Measurements from ENCODE around the gene RSPO3.

RSPO3 gene

GRCh38 chr6:127079681-127080080, 38.8 kb upstream of the RSPO3 start:
- in situ Hi-C loops (cut with HindIII; ENCODE audit: low sequenced_read_pairs): no loop called here
- TF ChIP-seq CTCF (IDR thresholded peaks at IDR 0.05; ENCODE audit: low read depth, low read length, missing control alignments): no peak
- DNase-seq (ENCODE audit: low read depth): no peak
- no peak overlapping the region for H3K4me3 ChIP-seq (ENCODE audit: low read depth, low read length)

GRCh38 chr6:127080081-127080480, 38.4 kb upstream of the RSPO3 start:
- H3K4me3 ChIP-seq (ENCODE audit: low read depth, low read length): no peak overlapping the region
- no peak for DNase-seq (ENCODE audit: low read depth)
- no peak for TF ChIP-seq CTCF (IDR thresholded peaks at IDR 0.05; ENCODE audit: low read depth, low read length, missing control alignments)
- in situ Hi-C loops (cut with HindIII; ENCODE audit: low sequenced_read_pairs): no loop called here

- in situ Hi-C loops (cut with HindIII; ENCODE audit: low sequenced_read_pairs): no loop called here
- H3K4me3 ChIP-seq (ENCODE audit: low read depth, low read length): no peak overlapping the region
- no peak for TF ChIP-seq CTCF (IDR thresholded peaks at IDR 0.05; ENCODE audit: low read depth, low read length, missing control alignments)
- no peak for DNase-seq (ENCODE audit: low read depth)
These were observed 35.1 kb upstream of the RSPO3 start for GRCh38 chr6:127083231-127083962.

- no peak overlapping the region for H3K4me3 ChIP-seq (ENCODE audit: low read depth, low read length)
- DNase-seq (ENCODE audit: low read depth): no peak
- TF ChIP-seq CTCF (IDR thresholded peaks at IDR 0.05; ENCODE audit: low read depth, low read length, missing control alignments): no peak
- in situ Hi-C loops (cut with HindIII; ENCODE audit: low sequenced_read_pairs): no loop called here
These were observed 34.5 kb upstream of the RSPO3 start for GRCh38 chr6:127083963-127084310.

GRCh38 chr6:127085181-127085580, 33.3 kb upstream of the RSPO3 start:
- H3K4me3 ChIP-seq (ENCODE audit: low read depth, low read length): no peak overlapping the region
- in situ Hi-C loops (cut with HindIII; ENCODE audit: low sequenced_read_pairs): no loop called here
- DNase-seq (ENCODE audit: low read depth): no peak
- no peak for TF ChIP-seq CTCF (IDR thresholded peaks at IDR 0.05; ENCODE audit: low read depth, low read length, missing control alignments)

GRCh38 chr6:127090051-127090450, 28.4 kb upstream of the RSPO3 start:
- H3K4me3 ChIP-seq (ENCODE audit: low read depth, low read length): no peak overlapping the region
- DNase-seq (ENCODE audit: low read depth): no peak
- in situ Hi-C loops (cut with HindIII; ENCODE audit: low sequenced_read_pairs): no loop called here
- TF ChIP-seq CTCF (IDR thresholded peaks at IDR 0.05; ENCODE audit: low read depth, low read length, missing control alignments): no peak
